HCT116 (cell line): Measurements from ENCODE around the gene ZNF804B. TPM values are rescaled to one million over a fixed set of nuclear protein-coding genes. Genes with fewer than 3 reads are reported as not detected.

Experiments
- ATAC-seq: fragments of 200-7000 bp; cut with Tn5 transposase; 2 replicates; pipeline ENCODE4 v1.9.1; 2020; ENCODE audit warnings: mild to moderate bottlenecking, moderate library complexity
- BruUV-seq: library from RNA; stranded (reverse); fragments of 400-500 nt; replicated peaks from 2 replicates; lab custom pipeline; 2021; lab: Mats Ljungman, UMichigan
- CTCF ChIA-PET: fragments of 300-600 bp; sonication (Branson Sonifier 250); formaldehyde crosslinking; loops from one replicate; lab custom pipeline; 2021; ENCODE audit warnings: antibody characterized with exemption; lab: Charles Lee
- POLR2A ChIA-PET: fragments of 300-600, 350-600 bp; sonication (Branson Sonifier 250); formaldehyde crosslinking; loops from one replicate; lab custom pipeline; 2021; ENCODE audit warnings: antibody characterized with exemption; lab: Charles Lee
- RAD21 ChIA-PET, 2 experiments: fragments of 300-600 bp; sonication (Branson Sonifier 250); formaldehyde crosslinking; loops; one replicate each; lab custom pipeline; 2023; ENCODE audit warnings: low total read pairs in 2 of 2; ENCODE audit not compliant: uncharacterized antibody in 2 of 2, unreplicated experiment in 2 of 2, low non-redundant PET in 1 of 2; lab: Charles Lee
- DNase-seq: peaks from one replicate; pipeline ENCODE4 v3.0.0-alpha.2; 2010; ENCODE audit warnings: low read depth, low spot score
- H2AFZ ChIP-seq: fragments of 200-600 bp; shearing (Covaris generic), sonication (generic); 2 replicates; pipeline ENCODE4 v1.6.1; 2017; ENCODE audit warnings: low read depth, mixed run types, mixed read lengths, antibody characterized with exemption, low read length; ENCODE audit not compliant: poor library complexity, severe bottlenecking
- H3K27ac ChIP-seq: 2 replicates; pipeline ENCODE4 v1.5.1; 2012; ENCODE audit warnings: low read depth, low read length
- H3K27me3 ChIP-seq: fragments of 200-600 bp; sonication (generic); 2 replicates; pipeline ENCODE4 v1.6.1; 2016; ENCODE audit warnings: mixed run types, low read length, mixed read lengths; ENCODE audit not compliant: insufficient read depth
- H3K36me3 ChIP-seq, 2 experiments: fragments of 200-500 bp in 1 of 2; fragments of 200-600 bp in 1 of 2; sonication (Bioruptor generic) in 1 of 2; sonication (generic) in 1 of 2; 2 replicates each; pipeline versions ENCODE4 v1.5.1 to v1.6.1; 2014 to 2016; ENCODE audit warnings: low read length in 2 of 2, inconsistent platforms in 1 of 2, mixed read lengths in 1 of 2, mixed run types in 1 of 2; ENCODE audit not compliant: insufficient read depth in 2 of 2, control insufficient read depth in 1 of 2
- H3K4me1 ChIP-seq, 2 experiments: fragments of 200-600 bp in 1 of 2; sonication (generic) in 1 of 2; 2 replicates each; pipeline versions ENCODE4 v1.5.1 to v1.6.1; 2012 to 2017; ENCODE audit warnings: low read length in 2 of 2, inconsistent platforms in 1 of 2, mild to moderate bottlenecking in 1 of 2, mixed read lengths in 1 of 2, mixed run types in 1 of 2, moderate library complexity in 1 of 2; ENCODE audit not compliant: insufficient read depth in 2 of 2, control insufficient read depth in 1 of 2
- H3K4me2 ChIP-seq: fragments of 200-600 bp; sonication (generic); 2 replicates; pipeline ENCODE4 v1.6.1; 2017; ENCODE audit warnings: mixed run types, low read length, mixed read lengths
- H3K4me3 ChIP-seq, 2 experiments: fragments of 200-600 bp in 1 of 2; sonication (generic) in 1 of 2; replicated peaks in 1 of 2; 2 replicates each; pipeline ENCODE4 v1.5.1; 2011 to 2016; ENCODE audit warnings: low read length in 2 of 2, control low read depth in 1 of 2, low read depth in 1 of 2, mild to moderate bottlenecking in 1 of 2, mixed read lengths in 1 of 2, mixed run types in 1 of 2
- H3K79me2 ChIP-seq: fragments of 200-600 bp; sonication (generic); 2 replicates; pipeline ENCODE4 v1.6.1; 2017; ENCODE audit warnings: mild to moderate bottlenecking, mixed run types, low read length, moderate library complexity, mixed read lengths; ENCODE audit not compliant: insufficient read depth
- H3K9ac ChIP-seq: fragments of 200-600 bp; sonication (generic); 2 replicates; pipeline ENCODE4 v1.6.1; 2016; ENCODE audit warnings: low read length, mixed read lengths
- H3K9me2 ChIP-seq: fragments of 200-600 bp; sonication (generic), shearing (Covaris generic); 2 replicates; pipeline ENCODE4 v1.6.1; 2017; ENCODE audit warnings: mixed run types, mild to moderate bottlenecking, moderate library complexity; ENCODE audit not compliant: insufficient read depth
- H3K9me3 ChIP-seq, 2 experiments: fragments of 200-500 bp in 1 of 2; fragments of 200-600 bp in 1 of 2; sonication (Bioruptor generic) in 1 of 2; sonication (generic) in 1 of 2; 2 replicates each; pipeline ENCODE4 v1.6.1; 2014 to 2017; ENCODE audit warnings: low read length in 2 of 2, mixed read lengths in 2 of 2, inconsistent platforms in 1 of 2, low read depth in 1 of 2, mild to moderate bottlenecking in 1 of 2, mixed run types in 1 of 2, moderate library complexity in 1 of 2; ENCODE audit not compliant: control insufficient read depth in 1 of 2, insufficient read depth in 1 of 2
- H4K20me1 ChIP-seq: fragments of 200-600 bp; sonication (generic), shearing (Covaris generic); 2 replicates; pipeline ENCODE4 v1.6.1; 2017; ENCODE audit warnings: mixed run types, mild to moderate bottlenecking, moderate library complexity; ENCODE audit not compliant: insufficient read depth
- ATF3 ChIP-seq: IDR thresholded peaks from 2 replicates; pipeline ENCODE4 v1.6.1; 2012
- CBX3 ChIP-seq: IDR thresholded peaks from 2 replicates; pipeline ENCODE4 v1.6.1; 2012; ENCODE audit warnings: low read depth
- CEBPB ChIP-seq: IDR thresholded peaks from 2 replicates; pipeline ENCODE4 v1.6.1; 2012; ENCODE audit warnings: low read depth
- EGR1 ChIP-seq: IDR thresholded peaks from 2 replicates; pipeline ENCODE4 v1.6.1; 2012; ENCODE audit warnings: low read depth
- EZH2 ChIP-seq: fragments of 200-600 bp; sonication (generic); IDR thresholded peaks from 2 replicates; pipeline ENCODE4 v1.6.1; 2017; ENCODE audit warnings: antibody characterized with exemption, mixed run types
- FOSL1 ChIP-seq: IDR thresholded peaks from 2 replicates; pipeline ENCODE4 v1.6.1; 2012; ENCODE audit warnings: low read depth
- JUND ChIP-seq: IDR thresholded peaks from 2 replicates; pipeline ENCODE4 v1.6.1; 2012
- MAX ChIP-seq: IDR thresholded peaks from 2 replicates; pipeline ENCODE4 v1.6.1; 2012
- POLR2A ChIP-seq: IDR thresholded peaks from 2 replicates; pipeline ENCODE4 v1.7.0; 2011; ENCODE audit warnings: borderline replicate concordance; ENCODE audit not compliant: insufficient read depth, insufficient read length; ENCODE audit errors: extremely low read depth
- POLR2AphosphoS5 ChIP-seq: IDR thresholded peaks from 2 replicates; pipeline ENCODE4 v1.6.1; 2011; ENCODE audit warnings: mild to moderate bottlenecking, low read depth, low read length, moderate library complexity
- RAD21 ChIP-seq: IDR thresholded peaks from 2 replicates; pipeline ENCODE4 v1.6.1; 2012; ENCODE audit warnings: low read depth, mild to moderate bottlenecking
- REST ChIP-seq: IDR thresholded peaks from 2 replicates; pipeline ENCODE4 v1.6.1; 2012; ENCODE audit warnings: low read depth
- SIN3A ChIP-seq: IDR thresholded peaks from 2 replicates; pipeline ENCODE4 v1.6.1; 2012; ENCODE audit warnings: low read depth
- SRF ChIP-seq: IDR thresholded peaks from 2 replicates; pipeline ENCODE4 v1.6.1; 2012; ENCODE audit warnings: low read depth
- YY1 ChIP-seq: IDR thresholded peaks from 2 replicates; pipeline ENCODE4 v1.6.1; 2011; ENCODE audit warnings: low read length, low read depth, moderate library complexity, mild to moderate bottlenecking; ENCODE audit not compliant: insufficient replicate concordance; ENCODE audit errors: extremely low read depth
- ZBTB33 ChIP-seq: IDR thresholded peaks from 2 replicates; pipeline ENCODE4 v1.6.1; 2011; ENCODE audit warnings: mild to moderate bottlenecking, low read length, moderate library complexity; ENCODE audit not compliant: insufficient replicate concordance; ENCODE audit errors: extremely low read depth
- ZNF274 ChIP-seq: fragments of 200-500 bp; sonication (Bioruptor generic); IDR thresholded peaks from 2 replicates; pipeline ENCODE4 v1.6.1; 2014; ENCODE audit warnings: mild to moderate bottlenecking, low read depth, low read length, inconsistent platforms
- intact Hi-C: fragments of 100-400 bp; cut with micrococcal nuclease; formaldehyde crosslinking; loops from 2 replicates; pipeline ENCODE4 v1.10.0; 2022
- total RNA-seq: library from RNA; stranded (reverse); gene quantifications from one replicate; pipeline ENCODE4 v1.2.1, GENCODE V29; 2021; ENCODE audit not compliant: unreplicated experiment

The ZNF804B gene
- total RNA-seq, 1 experiment from 2014 or later, result not detected

- ChIA-PET RAD21 (no interaction called here), POLR2A (no interaction called here), CTCF (no interaction called here)
- intact Hi-C loops, result no loop called here
- DNase-seq (no peak), ATAC-seq (no peak)
- H3K36me3 ChIP-seq, result no peaks in the 10 kb centered on the region
- H3K4me3 ChIP-seq, result no peak overlapping the region
- no peaks in the 10 kb centered on the region for H3K79me2 ChIP-seq
- H3K9me3 ChIP-seq, result no peaks in the 10 kb centered on the region
- H4K20me1 ChIP-seq, result no peaks in the 10 kb centered on the region
- no peaks in the 10 kb centered on the region for H3K9me2 ChIP-seq
- H3K4me1 ChIP-seq, result no peaks in the 10 kb centered on the region
- no peak overlapping the region for H3K9ac ChIP-seq
- H3K27ac ChIP-seq, result no peak overlapping the region
- H2AFZ ChIP-seq, result no peak overlapping the region
- H3K27me3 ChIP-seq, result no peaks in the 10 kb centered on the region
- BruUV-seq, result no TSS peak
- no peak overlapping the region for H3K4me2 ChIP-seq
- TF ChIP-seq SRF (no peak), FOSL1 (no peak), RAD21 (no peak)
These were observed 332.1 kb downstream of the ZNF804B start for GRCh38 chr7:89091550-89091949.

GRCh38 chr7:89094269-89094668, 334.8 kb downstream of the ZNF804B start:
- H3K27ac ChIP-seq, result no peak overlapping the region
- intact Hi-C loops, result no loop called here
- H2AFZ ChIP-seq, result no peak overlapping the region
- no peaks in the 10 kb centered on the region for H3K27me3 ChIP-seq
- no peak for DNase-seq
- H3K9me2 ChIP-seq, result no peaks in the 10 kb centered on the region
- H4K20me1 ChIP-seq, result no peaks in the 10 kb centered on the region
- ATAC-seq, result no peak
- ChIA-PET POLR2A (no interaction called here), RAD21 (no interaction called here), CTCF (no interaction called here)
- H3K36me3 ChIP-seq, result no peaks in the 10 kb centered on the region
- no peak overlapping the region for H3K4me3 ChIP-seq
- no peaks in the 10 kb centered on the region for H3K79me2 ChIP-seq
- H3K4me1 ChIP-seq, result no peaks in the 10 kb centered on the region
- H3K9ac ChIP-seq, result no peak overlapping the region
- no TSS peak for BruUV-seq
- no peaks in the 10 kb centered on the region for H3K9me3 ChIP-seq
- H3K4me2 ChIP-seq, result no peak overlapping the region
- TF ChIP-seq EZH2, result no peak
- TF ChIP-seq CEBPB, result no peak
- no peak for TF ChIP-seq RAD21
- TF ChIP-seq SRF, result no peak
- TF ChIP-seq MAX, result no peak
- TF ChIP-seq REST, result no peak
- no peak for TF ChIP-seq POLR2AphosphoS5
- TF ChIP-seq YY1, result no peak
- TF ChIP-seq ZNF274, result no peak
- TF ChIP-seq EGR1, result no peak
- no peak for TF ChIP-seq ZBTB33
- TF ChIP-seq JUND, result no peak
- no peak for TF ChIP-seq POLR2A
- no peak for TF ChIP-seq CBX3
- TF ChIP-seq SIN3A, result no peak
- no peak for TF ChIP-seq ATF3
